HG02943 (cell line): ENCODE measurements around the gene FRMPD1.

Experiments
- ATAC-seq: cut with Tn5 transposase; IDR thresholded peaks from one replicate; pipeline ENCODE4 v1.9.1; 2021; ENCODE audit warnings: mild to moderate bottlenecking, low read depth, moderate library complexity; ENCODE audit not compliant: unreplicated experiment

The FRMPD1 gene

GRCh38 chr9:37769995-37770394 lies 119.2 kb downstream of the FRMPD1 start:
- no peak for ATAC-seq

DNA sequence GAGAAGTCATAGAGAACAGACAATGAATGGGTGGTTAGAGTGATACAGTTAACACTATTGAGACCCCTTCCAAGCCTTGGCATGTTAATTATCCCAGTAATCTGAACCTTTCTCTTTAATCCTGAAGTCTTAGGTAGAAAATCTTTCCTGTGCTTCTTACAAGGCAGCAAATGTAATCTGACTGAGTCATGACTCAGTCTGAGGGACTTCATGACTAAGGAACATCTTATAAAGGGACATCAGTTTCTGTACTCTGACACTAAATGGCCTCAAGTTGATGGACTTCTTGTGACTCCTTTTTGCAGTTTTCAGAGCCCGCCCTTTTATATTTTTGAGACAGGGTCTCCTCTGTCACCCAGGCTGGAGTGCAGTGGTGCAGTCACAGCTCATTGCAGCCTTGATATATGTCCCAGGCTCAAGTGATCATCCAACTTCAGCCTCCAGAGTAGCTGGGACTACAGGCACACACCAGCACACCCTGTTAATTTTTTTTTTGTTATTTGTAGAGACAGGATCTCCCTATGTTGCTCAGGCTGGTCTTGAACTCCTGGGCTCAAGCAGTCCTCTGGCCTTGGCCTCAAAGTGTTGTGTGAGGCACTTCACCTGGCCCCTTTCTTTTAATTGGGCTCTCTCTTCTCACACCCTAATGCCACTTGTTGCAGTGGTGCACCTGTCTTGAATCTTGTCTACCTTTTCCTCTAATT lies 124.6 kb downstream of the FRMPD1 start:
- ATAC-seq: no peak

- no peak for ATAC-seq
Observed at GRCh38 chr9:37776328-37776727, 125.6 kb downstream of the FRMPD1 start.

DNA sequence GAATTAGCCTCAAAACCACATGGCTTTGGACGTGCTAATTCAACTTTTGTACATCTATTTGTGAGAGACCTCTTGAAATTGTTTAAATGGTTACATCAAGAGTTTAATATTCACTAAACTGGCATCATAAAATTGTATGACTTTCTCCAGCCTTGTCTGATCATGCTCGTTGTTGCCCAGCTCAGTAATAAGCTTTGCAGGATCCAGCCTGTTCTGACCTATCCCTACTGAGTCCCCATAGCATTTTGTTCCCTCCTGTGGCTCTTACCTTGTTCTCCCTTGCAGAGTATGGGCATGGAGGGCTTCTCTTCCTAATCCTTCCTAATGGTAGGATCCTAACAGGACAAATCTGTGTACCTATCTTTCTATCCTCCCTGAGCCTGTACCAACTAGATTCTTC lies 127.8 kb downstream of the FRMPD1 start:
- no peak for ATAC-seq

GRCh38 chr9:37784291-37784615 lies 133.5 kb downstream of the FRMPD1 start:
- ATAC-seq: no peak

DNA sequence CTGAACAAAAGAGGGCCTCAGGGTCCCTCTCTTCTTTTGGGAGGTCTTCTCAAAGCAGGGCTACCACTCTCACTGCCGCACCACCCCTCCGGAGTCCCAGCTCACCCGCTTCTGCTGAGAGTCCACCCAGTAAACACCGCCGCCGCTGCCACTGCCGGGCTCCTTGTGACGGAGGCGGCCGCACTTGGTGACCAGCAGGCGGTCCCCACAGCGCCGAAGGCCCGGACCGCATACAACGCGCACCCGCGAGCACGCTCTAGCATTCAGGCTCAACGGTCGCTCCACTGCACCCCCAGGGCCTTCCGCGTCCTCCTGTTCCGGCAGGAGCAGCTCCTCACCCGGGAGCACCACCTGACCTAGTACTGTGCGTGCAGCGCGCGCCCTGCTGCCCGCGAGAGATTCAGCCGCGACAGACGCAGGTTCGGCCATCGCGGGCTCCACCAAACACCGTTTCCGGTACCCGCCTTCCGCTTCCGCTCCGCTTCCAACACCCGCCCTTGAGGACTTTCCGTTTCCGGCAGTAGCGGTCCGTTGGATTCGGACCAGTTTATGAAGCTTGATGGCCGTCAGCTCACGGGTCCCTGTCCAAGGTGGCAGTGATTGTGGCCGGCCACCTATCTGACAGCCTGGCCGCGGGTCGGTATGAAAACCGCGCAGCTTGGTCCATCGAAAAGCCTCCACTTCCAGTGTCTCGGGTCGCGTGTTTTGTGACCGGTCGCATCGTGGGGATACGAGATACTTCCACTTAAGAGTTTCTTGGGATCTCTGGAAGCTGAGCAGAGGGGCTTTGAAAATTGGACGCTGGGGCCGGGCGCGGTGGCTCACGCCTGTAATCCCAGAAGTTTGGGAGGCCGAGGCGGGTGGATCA lies 134.1 kb downstream of the FRMPD1 start, which contains the start of gene EXOSC3:
Gene EXOSC3 (minus strand): TSS at position 449 of the 868 bp plus-strand sequence. CDS start 20 bp downstream, at position 429.
- peak; percentile 85 for ATAC-seq

DNA sequence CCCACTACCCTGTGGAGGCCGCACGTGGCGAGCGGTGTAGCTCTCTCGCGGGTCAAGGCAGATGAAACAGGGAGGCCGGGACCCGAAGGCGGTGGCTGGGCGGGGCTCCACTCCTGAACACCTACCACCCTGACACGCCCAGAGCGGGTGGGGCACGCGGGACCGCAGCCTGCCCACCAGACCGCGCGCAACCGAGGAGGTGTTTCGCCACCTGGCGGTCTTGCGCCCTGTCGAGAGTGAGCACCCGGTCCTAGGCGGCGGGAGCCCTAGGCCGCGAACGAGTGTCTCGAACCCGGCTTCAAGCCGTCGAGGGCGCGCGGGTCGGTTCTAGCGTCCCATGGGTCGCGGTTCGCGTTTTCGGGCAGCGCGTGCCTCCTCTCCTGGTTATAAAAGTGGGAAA lies 136.3 kb downstream of the FRMPD1 start:
- ATAC-seq: no peak

DNA sequence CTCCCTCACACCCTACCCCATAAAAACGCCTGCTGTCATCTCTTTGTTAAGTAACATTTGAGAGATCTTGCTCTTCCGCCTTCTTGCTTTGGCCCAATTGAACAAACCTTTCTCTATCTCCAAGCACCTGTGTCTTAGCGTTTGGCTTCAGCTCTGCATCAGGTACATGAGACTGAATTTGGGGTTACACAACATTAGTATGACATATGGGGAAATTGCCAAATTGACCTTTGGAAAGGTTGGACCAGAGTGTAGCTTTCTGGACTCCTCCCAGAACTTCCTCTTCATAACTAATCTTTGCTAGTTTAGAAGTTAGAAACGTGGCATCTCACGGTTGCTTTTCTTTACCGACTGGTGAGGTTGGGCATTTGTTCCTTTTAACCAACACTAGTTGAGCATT lies 137.6 kb downstream of the FRMPD1 start:
- no peak for ATAC-seq

DNA sequence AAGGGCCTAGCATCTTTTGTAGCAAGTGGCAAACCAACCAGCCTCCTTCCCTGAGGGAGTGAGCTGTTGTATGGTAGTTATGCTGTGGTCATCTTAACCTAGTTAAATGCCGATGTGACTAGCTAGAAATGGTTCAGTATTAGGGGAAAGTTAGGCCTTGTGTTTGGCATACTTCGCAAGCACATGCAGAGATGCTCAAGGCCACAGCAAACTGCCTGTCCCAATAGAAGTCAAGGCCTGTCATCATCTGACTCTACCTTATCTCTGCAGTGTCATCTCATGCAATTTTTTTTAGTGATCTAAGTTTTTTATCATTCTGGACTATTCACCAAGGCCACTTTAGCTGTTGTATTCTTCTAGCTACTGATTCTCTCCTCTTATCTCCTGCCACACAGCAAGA lies 139.3 kb downstream of the FRMPD1 start:
- ATAC-seq: no peak

GRCh38 chr9:37792122-37792521 lies 141.4 kb downstream of the FRMPD1 start:
- ATAC-seq: no peak

DNA sequence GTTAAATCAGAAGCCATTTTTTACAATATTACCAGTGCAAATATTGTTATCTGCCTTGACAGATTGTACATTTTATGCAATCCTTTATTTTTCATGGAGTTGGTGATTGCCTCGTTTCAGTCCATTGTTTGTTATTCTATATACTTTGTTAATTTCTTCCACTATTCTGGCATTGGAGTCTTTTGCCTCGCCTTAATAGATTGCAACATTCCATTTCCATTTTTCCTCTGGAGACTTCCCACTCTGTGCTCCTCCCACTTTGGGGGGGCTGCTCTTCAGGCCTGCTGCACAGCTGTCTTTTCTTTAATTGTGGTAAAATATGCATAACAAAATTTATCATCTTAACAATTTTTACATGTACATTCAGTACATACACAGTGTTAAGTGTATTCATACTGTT lies 145.5 kb downstream of the FRMPD1 start:
- ATAC-seq: no peak
